Measurements from ENCODE around the gene KLK11.

DNA sequence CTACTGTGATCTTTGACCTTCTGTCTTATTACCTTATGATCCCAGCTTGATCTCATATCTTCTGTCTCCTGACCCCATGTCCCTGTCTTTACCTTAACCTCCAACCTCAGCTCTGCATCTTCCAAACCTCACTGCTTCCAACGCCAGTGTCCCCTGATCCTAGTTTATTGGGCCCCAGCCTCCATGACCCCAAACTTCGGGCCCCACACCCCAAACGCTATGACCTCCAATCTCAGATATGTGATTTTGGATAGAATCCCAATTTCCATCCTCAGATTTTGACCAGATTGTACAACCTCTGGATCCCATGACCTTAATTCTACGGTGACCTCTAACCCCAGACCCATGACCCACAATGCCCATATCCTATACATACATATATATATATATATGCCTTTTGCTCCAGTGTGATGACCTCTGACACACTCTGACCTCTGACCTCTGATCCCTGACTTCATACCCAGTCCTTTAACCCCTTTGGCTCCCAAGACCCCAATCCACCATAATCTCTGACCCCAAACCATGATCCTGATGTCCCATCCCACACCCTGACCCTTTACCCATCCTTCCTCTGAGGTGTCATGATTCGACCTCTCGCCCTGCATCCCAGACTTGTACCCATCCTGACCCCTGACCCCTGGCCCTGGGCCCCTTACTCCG is 4.9 kb upstream of the KLK11 start:
- no peak for TF ChIP-seq POLR2A (IDR thresholded peaks at IDR 0.05)
- TF ChIP-seq, protein P1, sequence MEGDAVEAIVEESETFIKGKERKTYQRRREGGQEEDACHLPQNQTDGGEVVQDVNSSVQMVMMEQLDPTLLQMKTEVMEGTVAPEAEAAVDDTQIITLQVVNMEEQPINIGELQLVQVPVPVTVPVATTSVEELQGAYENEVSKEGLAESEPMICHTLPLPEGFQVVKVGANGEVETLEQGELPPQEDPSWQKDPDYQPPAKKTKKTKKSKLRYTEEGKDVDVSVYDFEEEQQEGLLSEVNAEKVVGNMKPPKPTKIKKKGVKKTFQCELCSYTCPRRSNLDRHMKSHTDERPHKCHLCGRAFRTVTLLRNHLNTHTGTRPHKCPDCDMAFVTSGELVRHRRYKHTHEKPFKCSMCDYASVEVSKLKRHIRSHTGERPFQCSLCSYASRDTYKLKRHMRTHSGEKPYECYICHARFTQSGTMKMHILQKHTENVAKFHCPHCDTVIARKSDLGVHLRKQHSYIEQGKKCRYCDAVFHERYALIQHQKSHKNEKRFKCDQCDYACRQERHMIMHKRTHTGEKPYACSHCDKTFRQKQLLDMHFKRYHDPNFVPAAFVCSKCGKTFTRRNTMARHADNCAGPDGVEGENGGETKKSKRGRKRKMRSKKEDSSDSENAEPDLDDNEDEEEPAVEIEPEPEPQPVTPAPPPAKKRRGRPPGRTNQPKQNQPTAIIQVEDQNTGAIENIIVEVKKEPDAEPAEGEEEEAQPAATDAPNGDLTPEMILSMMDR (IDR thresholded peaks at IDR 0.05) = no peak
